ENCODE results near the gene ALDH1A2.

DNA sequence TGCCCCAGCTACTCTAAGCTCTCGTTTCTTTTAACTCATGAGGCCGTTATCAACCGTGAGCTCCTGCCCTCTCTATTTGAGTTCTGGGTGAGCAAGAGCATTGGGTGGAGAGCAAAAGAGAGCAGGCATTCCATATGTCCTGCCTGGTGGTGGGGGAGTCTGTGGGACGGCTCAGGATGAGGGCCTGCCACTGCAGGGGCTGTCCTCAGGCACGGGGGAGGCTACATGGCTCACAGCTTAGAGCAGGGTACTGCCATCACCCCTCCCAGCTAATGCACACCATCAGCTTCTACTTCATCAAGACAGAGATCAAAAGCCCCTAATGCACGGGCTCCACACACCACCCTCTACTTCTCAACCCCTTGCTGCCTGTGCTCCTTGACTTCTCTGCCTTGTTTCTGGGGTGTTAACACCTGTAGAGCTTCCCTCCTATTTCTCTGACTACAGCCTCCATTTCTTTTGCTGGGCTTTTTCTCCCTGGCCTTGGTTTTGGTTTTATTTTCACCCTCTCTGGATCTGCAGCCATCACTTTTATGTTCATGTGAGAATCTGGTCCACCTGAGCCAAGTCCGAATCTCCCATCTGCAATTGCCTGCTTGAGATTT lies 114.1 kb downstream of the ALDH1A2 start:
- TF ChIP-seq POLR2A (IDR thresholded peaks at IDR 0.05; ENCODE audit: low read depth, low read length) (no peak), POLR2AphosphoS5 (IDR thresholded peaks at IDR 0.05; ENCODE audit: low read depth, low read length) (no peak), TAF1 (IDR thresholded peaks at IDR 0.05; ENCODE audit: low read depth, low read length) (no peak), SPI1 (IDR thresholded peaks at IDR 0.05; ENCODE audit: low read depth, low read length) (no peak), POU2F2 (IDR thresholded peaks at IDR 0.05; ENCODE audit: low read depth, low read length) (no peak), PAX5 (IDR thresholded peaks at IDR 0.05; ENCODE audit: insufficient read depth, low read length, severe bottlenecking) (no peak)

All from GM12891 (cell line).